Body of pancreas (tissue), 4 donors: ENCODE measurements around the gene DDX39A. TPM values are rescaled to one million over a fixed set of nuclear protein-coding genes. Genes with fewer than 3 reads are reported as not detected.

ENCODE experiments used
- ATAC-seq: fragments of 150-250 bp; one replicate; pipeline ENCODE4 v1.9.1; 2016
- DNase-seq, 4 donors: peaks; one replicate each; pipeline ENCODE4 v3.0.0-alpha.2; 2019
- H3K27ac ChIP-seq, 4 donors: fragments of 200-600 bp; sonication (generic); 1 replicate in 3 of 4; 2 replicates in 1 of 4; pipeline versions ENCODE4 v1.5.1 to v1.6.1; 2016 to 2019; ENCODE audit warnings: mild to moderate bottlenecking in 1 of 4, mixed read lengths in 1 of 4, moderate library complexity in 1 of 4
- H3K27me3 ChIP-seq, 2 donors: fragments of 200-600 bp; sonication (generic); one replicate each; pipeline ENCODE4 v1.6.0; 2016; ENCODE audit warnings: mild to moderate bottlenecking in 1 of 2
- H3K36me3 ChIP-seq, 2 donors: fragments of 200-600 bp; sonication (generic); replicated peaks in 1 of 2; 2 replicates each; pipeline ENCODE4 v1.5.1; 2016; ENCODE audit warnings: low read depth in 2 of 2; ENCODE audit not compliant: insufficient read depth in 1 of 2
- H3K4me1 ChIP-seq: fragments of 200-600 bp; sonication (generic); one replicate; pipeline ENCODE4 v1.6.0; 2016
- H3K4me3 ChIP-seq, 2 donors: fragments of 200-600 bp; sonication (generic); 1 replicate in 1 of 2; 2 replicates in 1 of 2; pipeline ENCODE4 v1.5.1; 2016 to 2019
- H3K9me3 ChIP-seq, 3 donors: fragments of 200-600 bp; sonication (generic); 1 replicate in 2 of 3; 2 replicates in 1 of 3; pipeline ENCODE4 v1.5.1; 2016
- POLR2A ChIP-seq, 3 donors: fragments of 450-650 bp; IDR thresholded peaks; one replicate each; pipeline ENCODE4 v1.6.1; 2016; ENCODE audit warnings: antibody characterized with exemption in 3 of 3, mild to moderate bottlenecking in 2 of 3
- WGBS, 2 donors: methylation state at CpG; one replicate each; pipeline ENCODE4 v1.1.5; 2017; 5-methylcytosine and 5-hydroxymethylcytosine counted together
- intact Hi-C: fragments of 100-400 bp; cut with DNase I; formaldehyde crosslinking; loops from one replicate; pipeline ENCODE4 v1.15.1; 2023
- total RNA-seq, 2 donors: library from RNA; depleted of rRNA; stranded (reverse); fragments of >200 nt; gene quantifications; one replicate each; pipeline ENCODE4 v1.1.0, GENCODE V29; 2016
- TF ChIP-seq, protein P1 (sequence below), 7 experiments: fragments of 450-650 bp in 4 of 7; fragments of 200-600 bp in 3 of 7; sonication (generic) in 3 of 7; IDR thresholded peaks; one replicate each; pipeline ENCODE4 v1.5.1; 2016 to 2019; ENCODE audit warnings: antibody characterized with exemption in 7 of 7

DDX39A gene
- total RNA-seq, 2 donors from 2014 or later, result 32.4 to 86.7 TPM

DNA sequence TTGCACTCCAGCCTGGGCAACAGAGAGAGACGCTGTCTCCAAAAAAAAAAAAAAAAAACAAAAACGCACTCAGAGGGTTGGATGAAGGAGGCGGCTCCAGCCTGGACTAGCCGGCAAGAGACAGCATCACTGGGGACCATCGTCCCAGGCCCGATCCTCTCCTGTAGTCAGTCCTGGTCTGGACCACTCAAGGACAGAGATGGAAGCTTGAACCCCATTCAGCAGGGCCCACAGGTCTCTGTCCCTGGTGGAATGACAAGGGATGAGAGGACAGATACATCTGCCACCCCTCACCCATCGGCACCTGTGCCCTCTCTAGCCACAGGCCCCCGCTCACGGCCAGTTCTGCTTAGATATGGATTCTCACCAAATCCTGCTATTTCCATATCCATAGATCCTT, 23.9 kb downstream of the DDX39A start:
- no peak overlapping the region for H3K27ac ChIP-seq
- no peak for DNase-seq
- intact Hi-C loops, result no loop called here
- WGBS, 2 donors, result 88 to 94% methylated on average over 6 to 9 of the region's 9 CpGs
- TF ChIP-seq POLR2A (IDR thresholded peaks at IDR 0.05), result no peak
- TF ChIP-seq, protein P1, sequence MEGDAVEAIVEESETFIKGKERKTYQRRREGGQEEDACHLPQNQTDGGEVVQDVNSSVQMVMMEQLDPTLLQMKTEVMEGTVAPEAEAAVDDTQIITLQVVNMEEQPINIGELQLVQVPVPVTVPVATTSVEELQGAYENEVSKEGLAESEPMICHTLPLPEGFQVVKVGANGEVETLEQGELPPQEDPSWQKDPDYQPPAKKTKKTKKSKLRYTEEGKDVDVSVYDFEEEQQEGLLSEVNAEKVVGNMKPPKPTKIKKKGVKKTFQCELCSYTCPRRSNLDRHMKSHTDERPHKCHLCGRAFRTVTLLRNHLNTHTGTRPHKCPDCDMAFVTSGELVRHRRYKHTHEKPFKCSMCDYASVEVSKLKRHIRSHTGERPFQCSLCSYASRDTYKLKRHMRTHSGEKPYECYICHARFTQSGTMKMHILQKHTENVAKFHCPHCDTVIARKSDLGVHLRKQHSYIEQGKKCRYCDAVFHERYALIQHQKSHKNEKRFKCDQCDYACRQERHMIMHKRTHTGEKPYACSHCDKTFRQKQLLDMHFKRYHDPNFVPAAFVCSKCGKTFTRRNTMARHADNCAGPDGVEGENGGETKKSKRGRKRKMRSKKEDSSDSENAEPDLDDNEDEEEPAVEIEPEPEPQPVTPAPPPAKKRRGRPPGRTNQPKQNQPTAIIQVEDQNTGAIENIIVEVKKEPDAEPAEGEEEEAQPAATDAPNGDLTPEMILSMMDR (IDR thresholded peaks at IDR 0.05), result no peak
- H3K27me3 ChIP-seq, result no peaks in the 10 kb centered on the region
- no peaks in the 10 kb centered on the region for H3K4me1 ChIP-seq
- H3K36me3 ChIP-seq, result peaks cover 0 to 10% of the 10 kb centered on the region in 2 donors
- no peaks in the 10 kb centered on the region for H3K9me3 ChIP-seq
- no peak overlapping the region for H3K4me3 ChIP-seq
- no peak for ATAC-seq

- H3K27me3 ChIP-seq, result no peaks in the 10 kb centered on the region
- intact Hi-C loops, result no loop called here
- TF ChIP-seq, protein P1 (IDR thresholded peaks at IDR 0.05), result no peak
- TF ChIP-seq POLR2A (IDR thresholded peaks at IDR 0.05), result no peak
- H3K4me3 ChIP-seq, result no peak overlapping the region
- peaks cover 0 to 10% of the 10 kb centered on the region in 2 donors for H3K36me3 ChIP-seq
- H3K27ac ChIP-seq, result no peak overlapping the region
- DNase-seq, result no peak
- ATAC-seq, result no peak
- WGBS, 2 donors, result 79 to 86% methylated on average over 4 to 9 of the region's 9 CpGs
- no peaks in the 10 kb centered on the region for H3K9me3 ChIP-seq
- H3K4me1 ChIP-seq, result no peaks in the 10 kb centered on the region
Measured at GRCh38 chr19:14394167-14394566, 25.0 kb downstream of the DDX39A start.

- Histone ChIP-seq H3K36me3 (peaks cover 0 to 10% of the 10 kb centered on the region in 2 donors), H3K4me1 (no peaks in the 10 kb centered on the region), H3K9me3 (no peaks in the 10 kb centered on the region), H3K4me3 (no peak overlapping the region), H3K27me3 (no peaks in the 10 kb centered on the region), H3K27ac (no peak overlapping the region)
- no peak for ATAC-seq
- DNase-seq, result no peak
- TF ChIP-seq, protein P1 (IDR thresholded peaks at IDR 0.05), result no peak
- TF ChIP-seq POLR2A (IDR thresholded peaks at IDR 0.05), result no peak
- WGBS, 2 donors, result 78 to 79% methylated on average over 5 of the region's 5 CpGs
- intact Hi-C loops, result no loop called here
Measured at GRCh38 chr19:14393329-14393728, 25.8 kb downstream of the DDX39A start.

GRCh38 chr19:14391156-14391821, 27.9 kb downstream of the DDX39A start:
- Histone ChIP-seq H3K4me1 (no peaks in the 10 kb centered on the region), H3K27ac (no peak overlapping the region), H3K36me3 (peaks cover 0 to 7% of the 10 kb centered on the region in 2 donors), H3K27me3 (no peaks in the 10 kb centered on the region), H3K4me3 (no peak overlapping the region), H3K9me3 (no peaks in the 10 kb centered on the region)
- intact Hi-C loops, result no loop called here
- TF ChIP-seq, protein P1 (IDR thresholded peaks at IDR 0.05), result no peak
- no peak for TF ChIP-seq POLR2A (IDR thresholded peaks at IDR 0.05)
- WGBS, 2 donors, result 80 to 86% methylated on average over 9 to 10 of the region's 10 CpGs
- ATAC-seq, result no peak
- DNase-seq, result no peak

GRCh38 chr19:14390548-14390947, 28.6 kb downstream of the DDX39A start:
- no peak overlapping the region for H3K4me3 ChIP-seq

More at GRCh38 chr19:14390548-14390947, 28.6 kb downstream of the DDX39A start:
- H3K36me3 ChIP-seq, result peaks cover 0 to 7% of the 10 kb centered on the region in 2 donors
- no peak for DNase-seq
- intact Hi-C loops, result no loop called here
- no peak for TF ChIP-seq POLR2A (IDR thresholded peaks at IDR 0.05)
- TF ChIP-seq, protein P1 (IDR thresholded peaks at IDR 0.05), result no peak
- H3K27ac ChIP-seq, result no peak overlapping the region
- WGBS, 2 donors, result 92 to 100% methylated on average over 4 to 5 of the region's 5 CpGs
- no peaks in the 10 kb centered on the region for H3K9me3 ChIP-seq
- ATAC-seq, result no peak
- H3K27me3 ChIP-seq, result no peaks in the 10 kb centered on the region
- no peaks in the 10 kb centered on the region for H3K4me1 ChIP-seq
